ENCODE data around the gene SIGLEC11.

DNA sequence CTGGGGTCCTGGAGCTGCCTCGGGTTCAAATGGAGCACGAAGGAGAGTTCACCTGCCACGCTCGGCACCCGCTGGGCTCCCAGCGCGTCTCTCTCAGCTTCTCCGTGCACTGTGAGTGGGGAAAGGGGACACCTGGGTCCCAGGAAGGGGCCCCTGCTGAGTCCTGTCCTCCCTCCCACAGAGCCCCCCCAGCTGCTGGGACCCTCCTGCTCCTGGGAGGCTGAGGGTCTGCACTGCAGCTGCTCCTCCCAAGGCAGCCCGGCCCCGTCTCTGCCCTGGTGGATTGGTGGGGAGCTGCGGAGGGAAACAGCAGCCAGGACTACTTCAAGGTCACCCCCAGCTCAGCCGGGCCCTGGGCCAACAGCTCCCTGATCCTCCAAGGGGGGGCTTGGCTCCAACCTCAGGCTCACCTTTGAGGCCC lies 11.0 kb upstream of the SIGLEC11 start:
- TF ChIP-seq RAD21 (IDR thresholded peaks at IDR 0.05; ENCODE audit: low read length) (no peak), USF2 (IDR thresholded peaks at IDR 0.05; ENCODE audit: borderline replicate concordance, low read depth, low read length) (no peak), RFX5 (IDR thresholded peaks at IDR 0.05; ENCODE audit: low read length) (no peak)
- TF ChIP-seq, protein P1, sequence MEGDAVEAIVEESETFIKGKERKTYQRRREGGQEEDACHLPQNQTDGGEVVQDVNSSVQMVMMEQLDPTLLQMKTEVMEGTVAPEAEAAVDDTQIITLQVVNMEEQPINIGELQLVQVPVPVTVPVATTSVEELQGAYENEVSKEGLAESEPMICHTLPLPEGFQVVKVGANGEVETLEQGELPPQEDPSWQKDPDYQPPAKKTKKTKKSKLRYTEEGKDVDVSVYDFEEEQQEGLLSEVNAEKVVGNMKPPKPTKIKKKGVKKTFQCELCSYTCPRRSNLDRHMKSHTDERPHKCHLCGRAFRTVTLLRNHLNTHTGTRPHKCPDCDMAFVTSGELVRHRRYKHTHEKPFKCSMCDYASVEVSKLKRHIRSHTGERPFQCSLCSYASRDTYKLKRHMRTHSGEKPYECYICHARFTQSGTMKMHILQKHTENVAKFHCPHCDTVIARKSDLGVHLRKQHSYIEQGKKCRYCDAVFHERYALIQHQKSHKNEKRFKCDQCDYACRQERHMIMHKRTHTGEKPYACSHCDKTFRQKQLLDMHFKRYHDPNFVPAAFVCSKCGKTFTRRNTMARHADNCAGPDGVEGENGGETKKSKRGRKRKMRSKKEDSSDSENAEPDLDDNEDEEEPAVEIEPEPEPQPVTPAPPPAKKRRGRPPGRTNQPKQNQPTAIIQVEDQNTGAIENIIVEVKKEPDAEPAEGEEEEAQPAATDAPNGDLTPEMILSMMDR (IDR thresholded peaks at IDR 0.05): no peak
- TF ChIP-seq, protein P2, sequence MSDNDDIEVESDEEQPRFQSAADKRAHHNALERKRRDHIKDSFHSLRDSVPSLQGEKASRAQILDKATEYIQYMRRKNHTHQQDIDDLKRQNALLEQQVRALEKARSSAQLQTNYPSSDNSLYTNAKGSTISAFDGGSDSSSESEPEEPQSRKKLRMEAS (IDR thresholded peaks at IDR 0.05; ENCODE audit: low read depth): no peak

Data from SK-N-SH (cell line).